Panc1 (cell line): ENCODE results near the gene KANSL1L.

Experiments used
- CTCF ChIP-seq: fragments of 450-650 bp; IDR thresholded peaks from 2 replicates; pipeline ENCODE4 v1.5.1; 2017; ENCODE audit warnings: mild to moderate bottlenecking
- POLR2AphosphoS5 ChIP-seq: IDR thresholded peaks from 2 replicates; pipeline ENCODE4 v1.6.1; 2012; ENCODE audit warnings: mild to moderate bottlenecking, low read depth, low read length, moderate library complexity
- REST ChIP-seq, 2 experiments: IDR thresholded peaks; 2 replicates each; pipeline ENCODE4 v1.6.1; 2011 to 2012; ENCODE audit warnings: low read depth in 2 of 2, control low read depth in 1 of 2, low read length in 1 of 2, mild to moderate bottlenecking in 1 of 2, moderate library complexity in 1 of 2; ENCODE audit not compliant: insufficient read depth in 1 of 2
- SIN3A ChIP-seq: IDR thresholded peaks from 2 replicates; pipeline ENCODE4 v1.6.1; 2012; ENCODE audit warnings: low read depth, mild to moderate bottlenecking, low read length, moderate library complexity, borderline replicate concordance; ENCODE audit not compliant: insufficient read depth
- TCF7L2 ChIP-seq: IDR thresholded peaks from 2 replicates; pipeline ENCODE4 v1.6.1; 2011; ENCODE audit warnings: mild to moderate bottlenecking, low read depth, low read length, inconsistent platforms

- TF ChIP-seq CTCF (no peak), REST (IDR thresholded peaks at IDR 0.05; ENCODE audit: insufficient read depth in 1 of 2, low read depth in 2 of 2, low read length in 1 of 2) (no peak), SIN3A (no peak), POLR2AphosphoS5 (no peak), TCF7L2 (no peak)
These were observed 76.4 kb downstream of the KANSL1L start for GRCh38 chr2:210094787-210095186.
